ENCODE results near the gene NUDT17. TPM values are rescaled to one million over a fixed set of nuclear protein-coding genes. Genes with fewer than 3 reads are reported as not detected.
"Not testable (repeated sequence)": the region's sequence is repeated elsewhere in the genome, so short reads cannot be mapped to it uniquely, and the experiment has no call there.

The NUDT17 gene
- total RNA-seq, 1 donor from 2014 or later: 4.7 TPM

- Mint-ChIP-seq H3K27ac (peak overlapping the region; percentile 99), H3K27me3 (ENCODE audit: low read depth) (no peaks in the 10 kb centered on the region), H3K4me3 (peak overlapping the region; percentile 94), H3K9me3 (no peaks in the 10 kb centered on the region), H3K4me1 (peaks cover 21% of the 10 kb centered on the region), H3K36me3 (peaks cover 22% of the 10 kb centered on the region)
- no peak for TF ChIP-seq CTCF (IDR thresholded peaks at IDR 0.05; ENCODE audit: unreplicated experiment)
- no peak for DNase-seq (ENCODE audit: low spot score in 2 of 2, unreplicated experiment in 2 of 2)
Measured at GRCh38 chr1:145824499-145824842, 21.0 kb upstream of the NUDT17 start.

GRCh38 chr1:145826030-145826429, 19.4 kb upstream of the NUDT17 start:
- Mint-ChIP-seq H3K36me3 (peaks cover 30% of the 10 kb centered on the region), H3K27ac (peak overlapping the region; percentile 15), H3K4me3 (peak overlapping the region; percentile 94), H3K9me3 (no peaks in the 10 kb centered on the region), H3K4me1 (peaks cover 21% of the 10 kb centered on the region), H3K27me3 (ENCODE audit: low read depth) (no peaks in the 10 kb centered on the region)
- DNase-seq (ENCODE audit: low spot score in 2 of 2, unreplicated experiment in 2 of 2): no peak
- TF ChIP-seq CTCF (IDR thresholded peaks at IDR 0.05; ENCODE audit: unreplicated experiment): no peak

- H3K36me3 Mint-ChIP-seq: peaks cover 39% of the 10 kb centered on the region
- no peak for TF ChIP-seq CTCF (IDR thresholded peaks at IDR 0.05; ENCODE audit: unreplicated experiment)
Measured at GRCh38 chr1:145827966-145828365, 17.5 kb upstream of the NUDT17 start.

GRCh38 chr1:145828367-145829026, 16.9 kb upstream of the NUDT17 start:
- H3K4me3 Mint-ChIP-seq: no peak overlapping the region
- DNase-seq (ENCODE audit: low spot score in 2 of 2, unreplicated experiment in 2 of 2): no peak
- no peak for TF ChIP-seq CTCF (IDR thresholded peaks at IDR 0.05; ENCODE audit: unreplicated experiment)
- H3K9me3 Mint-ChIP-seq: no peaks in the 10 kb centered on the region
- H3K27ac Mint-ChIP-seq: no peak overlapping the region
- peaks cover 19% of the 10 kb centered on the region for H3K4me1 Mint-ChIP-seq
- no peaks in the 10 kb centered on the region for H3K27me3 Mint-ChIP-seq (ENCODE audit: low read depth)
- peaks cover 44% of the 10 kb centered on the region for H3K36me3 Mint-ChIP-seq

More at GRCh38 chr1:145827966-145828365, 17.5 kb upstream of the NUDT17 start:
- peaks cover 19% of the 10 kb centered on the region for H3K4me1 Mint-ChIP-seq
- no peaks in the 10 kb centered on the region for H3K9me3 Mint-ChIP-seq
- DNase-seq (ENCODE audit: low spot score in 2 of 2, unreplicated experiment in 2 of 2): no peak
- H3K4me3 Mint-ChIP-seq: no peak overlapping the region
- H3K27ac Mint-ChIP-seq: no peak overlapping the region
- H3K27me3 Mint-ChIP-seq (ENCODE audit: low read depth): no peaks in the 10 kb centered on the region

GRCh38 chr1:145830810-145831209, 14.6 kb upstream of the NUDT17 start:
- H3K27me3 Mint-ChIP-seq (ENCODE audit: low read depth); DNase-seq (ENCODE audit: low spot score in 2 of 2, unreplicated experiment in 2 of 2); H3K27ac Mint-ChIP-seq; H3K4me1 Mint-ChIP-seq; H3K4me3 Mint-ChIP-seq; H3K9me3 Mint-ChIP-seq: not testable (repeated sequence)
- H3K36me3 Mint-ChIP-seq: peaks cover 51% of the 10 kb centered on the region

- H3K4me1 Mint-ChIP-seq: no peaks in the 10 kb centered on the region
- no peak for DNase-seq (ENCODE audit: low spot score in 2 of 2, unreplicated experiment in 2 of 2)
- H3K27ac Mint-ChIP-seq: no peak overlapping the region
- peaks cover 37% of the 10 kb centered on the region for H3K36me3 Mint-ChIP-seq
- no peaks in the 10 kb centered on the region for H3K9me3 Mint-ChIP-seq
- no peak for TF ChIP-seq CTCF (IDR thresholded peaks at IDR 0.05; ENCODE audit: unreplicated experiment)
- H3K27me3 Mint-ChIP-seq (ENCODE audit: low read depth): no peaks in the 10 kb centered on the region
- H3K4me3 Mint-ChIP-seq: no peak overlapping the region
Measured at GRCh38 chr1:145837656-145838055, 7.8 kb upstream of the NUDT17 start.
